GM18909 (cell line): ENCODE results near the gene GRIP2.

Source experiments
- ATAC-seq: cut with Tn5 transposase; IDR thresholded peaks from one replicate; pipeline ENCODE4 v1.9.1; 2021; ENCODE audit warnings: mild to moderate bottlenecking; ENCODE audit not compliant: unreplicated experiment, poor library complexity

GRIP2 gene

DNA sequence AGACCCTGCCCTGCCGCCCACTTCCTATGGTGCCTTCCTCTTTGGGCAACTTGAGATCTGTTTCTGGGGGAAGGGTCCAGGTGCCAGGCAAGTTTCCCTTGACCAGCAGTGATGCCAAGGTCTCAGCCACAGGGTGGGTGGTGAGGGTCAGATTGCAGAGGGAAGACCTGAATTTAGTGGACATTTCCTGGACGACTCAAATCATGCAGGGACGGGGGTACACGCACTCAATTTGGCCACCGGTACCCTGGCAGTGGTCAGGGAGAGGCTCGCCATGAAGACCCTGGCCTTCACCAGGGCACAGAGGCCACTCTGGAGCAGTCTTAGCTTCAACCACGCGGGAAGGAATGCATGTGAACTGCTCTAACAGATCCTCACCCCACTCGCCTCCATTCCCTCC lies 1.5 kb upstream of the GRIP2 start:
- ATAC-seq = no peak

DNA sequence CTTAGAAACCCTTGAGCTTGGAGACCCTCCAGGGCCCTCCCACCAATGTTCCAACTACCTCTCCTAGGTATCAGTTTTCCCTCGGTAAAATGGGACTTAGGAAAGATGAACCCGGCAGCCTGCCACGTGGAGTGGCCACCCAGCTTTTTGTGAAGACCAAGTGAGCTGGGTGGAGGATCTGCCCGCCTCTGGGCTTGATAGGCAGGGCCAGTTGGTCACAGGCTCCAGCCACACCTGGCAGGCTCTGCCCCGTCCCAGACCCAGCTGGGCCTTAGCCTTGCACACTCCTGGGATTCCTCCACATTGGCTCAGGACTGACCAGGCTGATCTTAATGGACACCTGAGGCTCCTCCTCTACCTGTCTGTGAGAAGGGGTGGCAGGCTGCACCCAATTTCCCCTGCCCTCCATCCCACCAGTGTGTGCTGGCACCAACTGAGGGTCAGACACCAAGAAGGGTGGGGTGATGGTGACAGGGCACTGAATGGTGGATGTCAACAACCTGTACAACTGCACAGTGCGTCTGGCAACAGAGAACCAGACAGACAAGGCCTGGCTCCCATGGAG lies 761 bp upstream of the GRIP2 start:
- no peak for ATAC-seq

DNA sequence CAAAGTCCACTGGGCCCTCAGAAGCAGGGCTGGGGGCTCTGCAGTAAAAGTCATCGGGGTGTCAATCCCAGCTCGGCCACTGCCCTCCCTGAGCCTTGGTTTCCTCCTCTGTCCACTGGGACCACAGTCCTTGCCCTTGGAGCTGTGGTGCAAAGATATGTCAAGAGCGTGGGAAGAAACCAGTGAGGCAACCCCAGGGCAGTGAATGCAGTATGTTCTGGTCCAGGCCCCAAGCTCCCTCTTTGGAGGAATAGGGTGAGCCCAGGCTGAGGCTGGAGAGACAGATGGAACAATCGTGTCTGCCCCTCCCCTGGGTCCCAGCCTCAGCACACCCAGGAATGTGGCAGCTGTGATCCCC lies 779 bp downstream of the GRIP2 start:
- ATAC-seq = no peak

DNA sequence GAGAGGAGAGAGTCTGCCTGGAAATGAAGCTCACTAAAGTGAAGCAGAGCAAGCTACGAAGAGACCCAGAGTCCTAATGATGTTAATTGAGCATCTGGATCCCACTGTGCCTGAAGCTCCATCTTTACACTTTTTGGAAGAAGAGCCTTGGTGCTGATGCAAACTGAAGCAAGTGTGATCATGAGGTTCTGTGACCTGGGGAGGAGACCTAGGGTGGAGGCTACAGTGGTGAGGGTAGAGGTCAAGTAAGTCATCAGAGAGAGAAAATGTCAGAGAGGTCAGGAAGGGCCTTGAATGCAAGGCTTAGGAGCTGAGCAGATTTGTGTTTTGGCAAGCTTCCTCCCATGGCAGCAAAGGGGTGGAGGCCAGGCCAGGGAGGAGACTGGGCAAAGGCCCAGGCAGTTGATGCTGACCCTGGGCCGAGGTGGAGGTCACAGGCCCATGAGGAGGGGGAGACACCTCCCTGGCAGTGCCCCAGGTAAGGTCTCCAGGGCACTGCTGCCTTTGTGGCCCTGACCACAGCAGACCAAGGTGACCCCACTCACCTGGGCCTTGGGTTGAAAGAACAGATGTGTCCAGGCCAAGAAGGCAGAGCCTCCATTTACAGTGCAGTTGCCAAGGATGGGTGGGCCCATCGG lies 1.6 kb downstream of the GRIP2 start:
- ATAC-seq = no peak

DNA sequence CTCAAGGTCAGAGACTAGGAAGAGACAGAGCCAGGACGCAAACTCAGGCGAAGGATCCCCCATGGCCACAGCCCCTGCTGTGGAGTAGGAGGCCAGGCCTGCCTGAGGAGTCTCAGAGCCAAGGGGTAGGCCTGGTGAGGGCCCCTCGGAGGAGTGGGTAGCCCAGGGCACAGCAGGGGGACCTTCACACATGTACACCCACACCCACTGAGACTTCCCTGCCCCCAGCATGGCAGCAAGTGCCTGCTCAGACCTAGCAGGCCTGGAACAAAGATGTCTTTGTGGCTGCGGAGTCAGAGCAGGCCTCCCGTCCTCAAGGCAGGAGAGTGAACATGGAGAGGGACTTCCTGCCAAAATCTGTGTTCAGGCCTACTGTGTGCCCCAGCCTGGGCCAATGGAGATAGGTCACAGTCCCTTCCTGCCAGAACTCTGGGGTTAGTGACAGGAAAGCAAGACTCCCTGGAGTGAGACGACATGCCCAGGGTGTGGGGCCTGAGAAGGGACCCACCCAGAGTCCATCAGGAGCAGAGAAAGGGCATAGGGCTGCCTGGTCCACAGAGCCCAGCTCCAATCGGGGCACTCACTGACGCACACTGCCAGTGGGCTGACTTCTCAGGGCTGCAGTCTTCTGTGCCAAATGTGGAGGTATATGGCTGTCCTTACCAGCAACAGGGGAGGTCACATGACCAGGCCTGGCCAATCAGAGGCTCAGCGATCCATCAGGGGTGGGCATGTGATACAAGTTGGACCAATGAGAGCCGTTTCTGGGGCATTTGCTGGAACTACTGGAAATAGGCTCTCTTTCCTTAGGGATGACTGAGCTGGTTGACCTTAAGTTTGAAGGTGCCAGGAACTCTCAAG lies 2.3 kb downstream of the GRIP2 start:
- no peak for ATAC-seq

DNA sequence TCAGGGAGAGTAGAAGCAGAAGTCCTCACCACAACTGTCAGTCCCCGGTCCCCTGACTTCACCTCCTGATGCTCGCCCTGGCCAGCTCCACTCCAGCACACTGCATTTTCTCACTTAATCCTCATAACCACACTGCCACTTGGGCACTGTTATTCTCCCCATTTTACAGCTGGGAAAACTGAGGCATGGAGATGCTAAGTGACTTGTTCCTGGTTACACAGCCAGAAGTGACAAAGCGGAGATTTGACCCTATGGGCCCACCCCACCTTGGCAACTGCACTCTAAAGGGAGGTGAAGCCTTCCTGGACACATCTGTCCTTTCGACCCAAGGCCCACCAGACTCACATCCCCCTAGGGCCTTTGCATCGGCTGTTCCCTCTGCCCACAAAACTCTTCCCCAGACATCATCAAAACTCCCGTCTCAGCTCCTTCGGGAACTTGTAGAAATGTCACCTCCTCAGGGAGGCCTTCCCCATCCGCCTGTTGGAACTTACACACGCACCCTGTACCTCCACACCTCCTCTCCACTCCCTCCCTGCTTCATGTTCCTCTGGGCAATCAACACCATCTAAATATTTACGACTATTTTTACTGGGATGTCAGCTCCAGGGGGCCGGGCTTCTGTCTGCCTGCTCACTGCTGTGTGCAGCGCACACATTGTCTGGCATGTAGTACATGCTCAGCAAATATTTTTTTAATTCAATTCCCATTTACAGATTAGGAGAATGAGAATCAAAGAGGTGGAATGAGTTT lies 3.1 kb downstream of the GRIP2 start:
- no peak for ATAC-seq

DNA sequence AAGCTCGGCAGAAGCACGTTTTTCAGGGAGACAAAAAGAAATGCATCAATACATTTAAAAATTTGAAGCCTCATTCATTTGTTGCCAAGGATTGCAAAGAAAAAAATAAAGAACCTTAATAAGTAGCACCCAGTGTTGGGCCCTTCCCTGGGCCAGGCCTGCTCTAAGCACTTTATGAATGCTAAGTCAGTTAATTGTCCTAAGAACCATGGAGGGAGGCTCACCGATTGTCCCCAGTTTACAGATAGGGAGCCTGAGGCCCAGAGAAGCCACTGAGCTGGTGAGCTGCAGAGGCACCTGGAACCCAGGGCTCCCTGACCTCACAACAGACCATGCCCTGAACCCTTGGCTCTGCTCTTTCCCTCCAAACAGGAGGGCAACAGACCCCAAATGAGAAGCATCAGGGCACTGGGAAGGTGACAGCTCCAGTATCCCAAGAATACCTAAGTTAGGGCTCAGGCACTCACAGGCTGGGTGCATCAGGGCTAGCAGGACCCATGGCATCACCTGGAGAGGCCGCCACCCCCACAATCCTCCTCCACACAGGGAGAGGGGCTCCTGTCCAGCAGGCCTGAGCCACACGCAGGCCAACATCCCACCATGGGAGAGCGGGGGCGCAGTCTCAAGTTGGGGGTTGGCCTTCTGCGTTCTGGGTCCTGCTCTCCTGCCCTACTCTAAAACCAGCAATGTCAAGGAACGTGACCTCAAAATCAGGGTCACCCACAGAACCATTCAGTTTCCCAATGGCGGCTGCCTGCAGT lies 3.9 kb downstream of the GRIP2 start:
- ATAC-seq = no peak

DNA sequence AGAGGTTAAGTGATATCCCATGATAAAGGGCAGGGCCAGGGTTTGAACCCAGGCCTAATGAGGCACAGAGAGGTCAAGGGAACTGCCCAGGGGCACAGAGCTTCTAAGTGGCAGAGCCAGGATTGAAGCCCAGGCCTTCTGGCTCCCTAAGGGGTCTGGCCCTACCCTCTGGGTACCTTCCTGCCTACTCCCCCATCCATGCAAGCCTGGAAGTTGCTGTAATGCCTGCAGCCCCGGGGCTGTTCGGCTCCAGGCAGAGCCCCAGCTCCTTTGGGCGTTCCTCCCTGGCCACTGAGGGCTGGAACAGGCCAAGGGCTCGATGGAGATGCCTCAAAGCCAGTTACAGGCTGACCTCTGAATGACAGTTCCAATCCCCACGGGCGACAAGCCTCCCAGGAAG lies 4.5 kb downstream of the GRIP2 start:
- ATAC-seq = no peak

DNA sequence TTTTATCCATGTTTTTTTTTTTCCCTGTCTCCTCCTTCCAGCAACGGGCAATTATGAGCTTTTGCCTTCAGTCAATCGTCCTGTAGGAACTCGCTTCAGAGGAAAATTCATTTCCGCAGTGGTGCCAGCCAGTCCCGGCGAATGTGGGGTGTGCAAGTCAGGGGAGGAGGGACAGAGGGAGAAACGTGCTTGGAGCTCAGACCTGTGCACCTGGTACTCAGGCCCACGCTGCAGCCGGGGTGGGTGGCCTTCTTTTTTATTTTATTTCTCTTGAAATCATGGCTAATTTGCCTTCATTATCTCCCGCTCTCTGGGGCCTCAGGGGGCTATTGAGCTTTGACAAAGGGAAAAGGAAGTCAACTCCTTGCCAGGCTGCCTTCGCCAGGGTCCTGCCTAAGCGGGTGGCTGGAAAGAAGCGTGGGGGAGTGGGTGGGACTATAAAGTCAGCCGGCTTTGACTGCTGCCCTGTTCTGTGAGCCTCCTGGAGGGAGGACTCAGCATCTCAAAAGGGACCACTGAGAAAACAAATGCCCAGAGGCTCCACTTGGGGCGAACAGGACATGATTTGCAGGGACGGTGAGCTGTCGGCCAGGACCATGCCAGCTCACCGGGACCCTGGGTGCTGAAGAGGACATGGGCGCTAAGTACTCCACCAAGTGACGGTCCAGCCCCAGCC lies 5.5 kb downstream of the GRIP2 start:
- ATAC-seq = no peak

DNA sequence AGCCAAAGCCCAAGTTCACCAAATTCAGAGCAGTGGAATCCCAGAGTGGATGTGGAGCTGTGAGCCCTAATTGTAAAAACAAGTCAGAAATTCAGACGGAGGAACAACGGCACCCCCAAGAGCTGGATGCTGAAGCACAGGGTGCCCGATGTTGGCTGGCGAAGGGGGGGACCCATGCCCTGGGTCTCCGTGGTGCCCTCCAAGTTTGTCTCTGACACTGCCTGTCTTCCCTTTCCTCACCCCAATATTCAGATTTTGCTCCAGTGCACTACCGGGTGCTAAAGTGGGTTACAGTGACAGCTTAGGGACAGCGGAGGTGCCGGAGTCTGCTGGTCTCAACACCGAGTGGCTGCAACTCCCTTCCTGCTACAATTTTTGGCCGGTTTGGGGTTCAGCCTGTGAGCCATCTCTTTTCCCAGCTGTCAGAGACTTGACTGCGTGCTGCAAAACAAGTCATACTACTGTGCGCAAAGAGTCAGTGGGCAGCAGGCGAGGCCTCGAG lies 6.6 kb downstream of the GRIP2 start:
- ATAC-seq = no peak

DNA sequence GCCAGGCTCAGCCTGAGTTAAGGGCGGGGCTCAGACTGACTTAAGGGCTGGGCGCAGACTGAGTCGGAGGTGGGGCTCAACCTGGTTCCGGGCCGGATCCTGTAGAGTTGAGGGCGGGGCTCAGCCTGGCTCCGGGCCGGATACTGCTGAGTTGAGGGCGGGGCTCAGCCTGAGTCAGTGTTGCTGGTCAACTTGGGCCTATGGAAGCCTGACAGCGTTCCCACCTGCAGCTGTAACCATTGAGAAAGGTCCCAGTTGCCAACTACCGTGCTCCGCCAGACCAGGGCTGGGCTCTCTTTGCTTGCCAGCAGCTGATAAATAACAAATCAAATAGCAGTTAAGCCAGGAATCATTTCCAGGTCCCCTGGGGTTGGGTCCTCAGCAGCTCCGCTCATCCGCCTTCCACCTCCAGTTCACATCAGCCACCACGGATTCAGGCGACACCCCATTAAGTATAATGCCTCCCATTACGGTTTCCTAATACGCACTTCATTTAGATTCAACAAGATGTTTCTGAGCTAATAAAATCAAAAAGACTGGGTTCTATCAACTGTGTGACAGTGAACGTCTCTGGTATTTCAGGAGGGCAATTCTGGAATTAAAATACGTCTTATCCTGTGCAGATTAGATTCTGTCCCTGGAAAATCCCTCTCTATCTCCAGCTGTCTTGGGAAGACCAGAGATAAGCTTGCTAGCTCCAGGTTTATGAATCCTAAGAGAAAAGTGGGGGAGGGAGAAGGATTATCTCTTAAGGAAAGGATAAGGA lies 7.3 kb downstream of the GRIP2 start:
- ATAC-seq = no peak

DNA sequence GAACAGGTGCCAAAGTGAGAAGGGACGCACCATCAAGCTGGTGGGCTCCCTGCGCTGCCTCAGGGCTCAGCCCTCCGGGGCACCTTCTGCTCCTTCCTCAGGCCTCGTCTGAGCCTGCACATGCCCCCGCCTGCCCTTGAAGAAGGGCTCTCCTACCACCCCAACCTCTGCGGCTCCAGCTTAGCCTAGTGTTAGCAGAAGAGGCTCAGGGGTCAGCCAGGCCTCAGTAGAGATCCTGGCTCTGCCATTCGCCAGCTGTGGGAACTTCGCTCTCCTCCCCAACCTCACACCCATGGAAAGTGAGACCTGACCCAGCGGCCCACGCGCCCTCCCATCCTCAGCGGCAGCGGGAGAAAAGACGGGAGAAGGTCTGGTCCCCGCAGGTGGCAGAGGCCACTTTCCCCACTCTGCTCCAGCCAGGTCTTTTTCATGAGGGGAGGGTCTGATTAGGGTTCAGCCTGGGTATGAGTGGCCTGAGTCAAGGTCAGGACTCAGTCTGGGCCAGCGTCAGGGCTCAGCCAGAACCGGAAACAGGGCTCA lies 8.2 kb downstream of the GRIP2 start:
- ATAC-seq = no peak

DNA sequence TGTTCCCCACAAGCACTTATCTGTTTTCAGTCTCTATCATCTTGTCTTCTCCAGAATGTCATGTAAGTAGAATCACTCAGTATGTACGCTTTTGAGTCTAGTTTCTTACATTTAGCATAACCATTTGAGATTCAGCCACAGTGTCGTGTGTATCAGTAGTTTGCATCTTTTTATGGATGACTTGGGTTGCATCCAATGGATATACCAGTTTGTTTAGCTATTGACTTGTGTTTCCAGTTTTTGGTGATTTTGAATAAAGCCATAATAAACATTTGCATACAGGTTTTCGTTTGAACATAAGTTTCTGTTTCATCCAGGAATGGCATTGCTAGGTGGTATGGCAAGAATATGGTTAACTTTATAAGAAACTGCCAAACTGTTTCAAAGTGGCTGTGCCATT lies 12.1 kb downstream of the GRIP2 start:
- ATAC-seq = no peak

DNA sequence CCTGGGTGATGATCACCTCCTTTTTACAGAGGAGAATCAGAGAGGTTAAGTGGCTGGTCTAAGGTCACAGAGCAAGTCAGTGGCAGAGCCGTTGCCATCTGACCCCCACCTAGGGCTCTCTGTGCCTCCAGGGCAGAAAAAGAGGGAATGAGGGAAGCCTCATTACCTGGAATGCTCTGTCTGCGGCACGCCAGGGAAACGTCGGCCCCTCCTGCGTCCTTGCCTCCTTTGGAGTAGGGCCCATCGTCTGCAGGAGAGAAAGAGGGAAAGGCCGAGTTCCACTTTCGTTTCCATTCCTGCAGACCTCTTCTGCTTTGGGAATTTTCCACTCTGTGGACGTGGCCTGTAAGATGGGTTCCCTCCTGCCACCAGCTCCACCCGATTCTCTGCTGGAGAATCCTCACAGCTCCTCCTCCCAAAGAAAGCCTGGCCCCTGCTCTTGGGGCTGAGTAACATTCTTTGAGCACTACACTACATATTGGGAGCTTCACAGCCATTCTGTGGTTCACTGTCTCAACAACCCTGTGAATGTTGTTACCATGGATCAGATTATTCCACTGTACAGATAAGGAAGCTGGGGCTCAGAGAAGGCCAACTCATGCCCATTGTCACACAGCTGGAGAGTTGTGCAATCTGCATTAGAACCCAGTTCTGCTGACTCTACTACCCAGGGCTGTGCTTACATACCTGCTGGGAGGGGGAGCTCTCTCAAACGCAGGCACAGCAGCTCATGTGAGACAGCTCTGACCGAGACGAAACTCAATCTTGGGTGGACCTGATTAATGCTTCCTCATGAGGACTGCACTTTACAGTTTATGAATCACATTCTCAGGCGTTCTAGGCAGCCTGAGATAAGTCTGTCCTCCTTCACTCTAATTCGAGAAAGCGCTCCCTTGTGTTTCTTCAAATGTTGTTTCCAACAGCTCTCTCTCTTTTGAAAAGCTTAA lies 14.2 kb downstream of the GRIP2 start:
- ATAC-seq = no peak

DNA sequence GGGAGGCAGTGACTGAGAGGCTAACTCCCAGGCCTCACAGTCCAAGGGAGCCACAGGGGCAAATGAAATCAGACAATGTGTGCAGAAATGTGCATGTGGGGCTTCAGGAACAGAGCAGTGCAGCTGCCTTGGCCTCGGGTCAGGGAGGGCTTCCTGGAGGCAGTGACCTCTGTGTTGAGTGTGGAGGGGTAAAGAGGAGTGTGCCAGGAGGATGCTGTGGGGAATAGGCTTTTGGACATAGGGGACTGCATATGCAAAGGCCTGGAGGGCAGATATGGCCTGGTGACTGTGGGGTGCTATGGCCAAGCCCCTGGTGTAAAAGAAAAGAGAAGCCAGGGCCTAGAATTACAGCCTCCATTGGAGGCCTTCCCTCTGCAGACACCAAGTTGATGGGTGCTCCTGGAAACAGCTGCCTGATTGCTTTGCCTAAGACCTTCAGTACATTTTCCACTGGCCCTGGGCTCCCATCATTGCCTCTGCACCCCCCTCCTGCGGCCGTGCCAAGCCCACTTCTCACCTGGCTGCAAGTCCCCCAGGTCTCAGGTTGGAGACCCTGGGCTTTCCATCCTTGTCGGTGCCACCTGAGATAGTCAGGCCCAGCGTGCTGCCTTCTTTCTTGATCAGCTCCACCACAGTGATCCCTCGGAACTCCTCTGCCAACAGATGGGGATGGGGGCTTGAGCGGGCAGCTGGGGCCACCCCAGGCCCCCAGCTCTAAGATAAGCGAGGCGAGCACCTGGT lies 15.1 kb downstream of the GRIP2 start:
- ATAC-seq = no peak

DNA sequence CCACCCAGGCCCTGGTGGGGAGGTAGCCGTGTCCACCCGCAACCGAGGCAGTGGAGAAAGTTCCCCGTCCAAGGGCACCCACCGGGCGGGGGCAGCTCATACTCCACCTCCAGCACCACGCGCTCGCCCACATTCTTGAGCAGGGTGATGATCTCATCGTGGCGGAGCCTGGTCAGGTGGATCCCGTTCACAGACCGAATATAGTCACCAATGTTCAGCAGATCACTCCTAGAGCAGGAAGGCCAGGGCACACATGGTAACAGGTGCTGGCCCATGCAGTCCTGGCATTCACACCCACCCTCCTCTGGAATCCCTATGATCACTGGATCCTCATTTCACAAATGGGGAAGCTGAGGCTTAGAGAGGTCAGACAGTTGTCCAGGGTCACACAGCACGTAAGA lies 15.8 kb downstream of the GRIP2 start:
- ATAC-seq = no peak

DNA sequence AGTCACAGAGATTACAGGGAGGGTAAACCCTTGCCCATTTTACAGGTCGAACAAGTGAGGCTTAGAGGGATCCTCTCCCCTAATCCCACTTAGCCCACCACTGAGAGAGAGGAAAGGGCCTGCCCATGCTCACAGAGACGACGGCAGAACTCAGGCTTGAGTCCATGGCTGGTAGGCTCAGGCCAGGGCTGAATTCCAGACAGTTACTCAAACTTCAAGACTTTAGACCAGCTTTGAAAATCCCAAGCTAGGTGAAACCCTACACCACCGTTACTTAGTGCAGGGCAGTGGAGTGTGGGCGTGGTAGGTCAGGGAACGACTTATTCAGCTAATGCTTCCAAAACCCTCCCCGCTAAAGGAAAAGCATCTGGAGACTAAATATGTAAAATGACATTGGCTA lies 16.4 kb downstream of the GRIP2 start:
- no peak for ATAC-seq
